Testis (tissue), 3 donors: ENCODE results near the gene PER1. TPM values are rescaled to one million over a fixed set of nuclear protein-coding genes. Genes with fewer than 3 reads are reported as not detected.

Experiments used
- DNase-seq: peaks from one replicate; pipeline ENCODE4 v3.0.0-alpha.2; 2019
- H3K27ac ChIP-seq, 2 donors: fragments of 200-600 bp; sonication (generic); one replicate each; pipeline ENCODE4 v1.5.1; 2019
- H3K27me3 ChIP-seq: fragments of 200-600 bp; sonication (generic); one replicate; pipeline ENCODE4 v1.5.1; 2019
- H3K36me3 ChIP-seq: fragments of 200-600 bp; sonication (generic); one replicate; pipeline ENCODE4 v1.5.1; 2017; ENCODE audit warnings: low read depth; ENCODE audit errors: missing control alignments
- H3K4me1 ChIP-seq: fragments of 200-600 bp; sonication (generic); one replicate; pipeline ENCODE4 v1.5.1; 2019
- H3K4me3 ChIP-seq, 2 donors: fragments of 200-600 bp; sonication (generic); one replicate each; pipeline ENCODE4 v1.5.1; 2017 to 2019
- H3K9me3 ChIP-seq: fragments of 200-600 bp; sonication (generic); one replicate; pipeline ENCODE4 v1.5.1; 2017
- POLR2A ChIP-seq: fragments of 450-650 bp; IDR thresholded peaks from one replicate; pipeline ENCODE4 v1.6.1; 2017; ENCODE audit warnings: antibody characterized with exemption, mild to moderate bottlenecking, moderate library complexity
- WGBS, 2 donors: methylation state at CpG; one replicate each; pipeline ENCODE4 v1.1.5; 2018; 5-methylcytosine and 5-hydroxymethylcytosine counted together
- intact Hi-C: fragments of 100-400 bp; cut with DNase I; formaldehyde crosslinking; loops from one replicate; pipeline ENCODE4 v1.15.1; 2023; ENCODE audit warnings: low total_unique reads
- polyA plus RNA-seq: library from polyadenylated mRNA; stranded (reverse); fragments of 350-450 nt; fragmentation: Illumina TruSeq; extraction: RNeasy Lipid Tissue Mini Kit (QIAGEN cat#74804); gene quantifications from one replicate; pipeline ENCODE4 v1.2.3, GENCODE V29; 2014; ENCODE audit warnings: low read depth, low replicate concordance; ENCODE audit not compliant: insufficient read depth
- total RNA-seq, 2 donors: library from RNA; depleted of rRNA; stranded (reverse); fragments of >200 nt; gene quantifications; one replicate each; pipeline ENCODE4 v1.2.3, GENCODE V29; 2016
- TF ChIP-seq, protein P1 (sequence below), 3 experiments: fragments of 450-650 bp in 2 of 3; fragments of 200-600 bp in 1 of 3; sonication (generic) in 1 of 3; IDR thresholded peaks; one replicate each; pipeline ENCODE4 v1.5.1; 2016 to 2019; ENCODE audit warnings: antibody characterized with exemption in 3 of 3, mild to moderate bottlenecking in 2 of 3, moderate library complexity in 1 of 3

Gene PER1
- total and polyA plus RNA-seq, 3 donors from 2014 or later: 55.1 to 119 (median 96.0) TPM

DNA sequence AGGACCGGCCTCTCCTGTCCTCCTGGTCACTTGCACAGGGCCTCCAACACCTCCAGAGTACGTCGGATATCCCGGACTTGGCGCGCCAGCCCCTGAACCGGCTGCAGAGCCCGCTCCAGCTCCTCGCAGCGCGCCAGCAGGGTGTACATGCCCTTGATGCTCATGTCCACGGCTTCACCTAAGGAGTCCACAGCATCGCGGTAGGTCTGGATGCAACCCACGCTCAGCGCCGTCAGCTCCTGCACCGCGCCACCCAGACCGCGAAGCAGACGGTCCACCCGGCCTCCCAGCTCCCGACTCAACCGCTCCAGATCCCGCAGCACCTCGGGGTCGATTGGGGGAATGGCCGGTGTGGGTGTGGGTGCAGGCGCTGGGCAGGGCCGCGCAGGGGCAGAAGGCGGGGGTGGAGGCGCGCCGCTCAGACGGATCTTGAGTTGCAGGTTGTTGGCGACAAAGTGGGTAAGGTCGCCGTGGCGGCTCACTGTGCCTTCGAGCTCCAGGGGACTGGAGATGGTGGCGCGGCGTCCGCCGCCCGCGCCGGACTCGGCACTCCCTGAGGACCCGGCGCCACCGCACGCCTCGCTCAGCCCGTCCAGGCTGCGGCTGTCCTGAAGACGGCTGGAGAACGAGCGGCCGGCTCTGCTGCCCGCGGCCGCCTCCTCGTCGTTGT is 37.0 kb upstream of the PER1 start:
- Histone ChIP-seq H3K9me3 (no peaks in the 10 kb centered on the region), H3K4me3 (peak overlapping the region; percentile 76 to 79), H3K4me1 (peaks cover 33% of the 10 kb centered on the region), H3K27ac (peak overlapping the region; percentile 96), H3K36me3 (no peaks in the 10 kb centered on the region), H3K27me3 (no peaks in the 10 kb centered on the region)
- TF ChIP-seq, protein P1, sequence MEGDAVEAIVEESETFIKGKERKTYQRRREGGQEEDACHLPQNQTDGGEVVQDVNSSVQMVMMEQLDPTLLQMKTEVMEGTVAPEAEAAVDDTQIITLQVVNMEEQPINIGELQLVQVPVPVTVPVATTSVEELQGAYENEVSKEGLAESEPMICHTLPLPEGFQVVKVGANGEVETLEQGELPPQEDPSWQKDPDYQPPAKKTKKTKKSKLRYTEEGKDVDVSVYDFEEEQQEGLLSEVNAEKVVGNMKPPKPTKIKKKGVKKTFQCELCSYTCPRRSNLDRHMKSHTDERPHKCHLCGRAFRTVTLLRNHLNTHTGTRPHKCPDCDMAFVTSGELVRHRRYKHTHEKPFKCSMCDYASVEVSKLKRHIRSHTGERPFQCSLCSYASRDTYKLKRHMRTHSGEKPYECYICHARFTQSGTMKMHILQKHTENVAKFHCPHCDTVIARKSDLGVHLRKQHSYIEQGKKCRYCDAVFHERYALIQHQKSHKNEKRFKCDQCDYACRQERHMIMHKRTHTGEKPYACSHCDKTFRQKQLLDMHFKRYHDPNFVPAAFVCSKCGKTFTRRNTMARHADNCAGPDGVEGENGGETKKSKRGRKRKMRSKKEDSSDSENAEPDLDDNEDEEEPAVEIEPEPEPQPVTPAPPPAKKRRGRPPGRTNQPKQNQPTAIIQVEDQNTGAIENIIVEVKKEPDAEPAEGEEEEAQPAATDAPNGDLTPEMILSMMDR (IDR thresholded peaks at IDR 0.05): no peak
- no peak for TF ChIP-seq POLR2A
- intact Hi-C loops: loop anchor here (5.0 to 10.0 kb wide), 2 partner anchors 33 to 64 kb away; partner anchors contain the start of gene HES7
- WGBS, 2 donors: 3% methylated on average over 62 of the region's 67 CpGs; no CpG with 5 or more reads in 1 of the 2 donors
- no peak for DNase-seq

DNA sequence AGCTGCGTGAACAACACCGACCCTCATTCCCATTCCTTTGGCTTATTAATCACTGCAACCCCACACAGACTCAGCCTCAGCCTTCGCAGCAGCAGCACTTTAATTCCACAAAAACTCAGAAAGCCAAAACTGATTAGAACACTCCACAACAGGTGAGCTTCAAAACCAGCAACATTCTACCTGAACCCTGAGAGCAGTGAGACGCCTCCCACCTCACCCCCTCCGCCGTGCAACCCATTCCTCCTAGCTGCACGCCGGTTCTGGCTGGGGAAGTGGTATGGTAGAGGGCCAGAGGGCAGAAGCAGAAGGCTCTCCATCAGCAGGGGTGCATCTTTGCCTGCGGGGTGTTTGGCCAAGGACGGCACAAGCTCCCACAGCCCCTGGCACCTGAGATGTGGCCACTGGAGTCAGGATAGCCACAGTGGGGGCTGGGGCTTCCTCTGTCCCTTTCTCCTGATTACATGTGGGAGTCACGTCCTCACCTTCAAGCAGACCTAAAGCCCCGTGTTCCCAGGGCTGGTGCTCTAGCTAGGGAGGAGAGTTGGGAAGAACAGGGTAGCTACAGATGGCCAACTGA is 36.1 kb upstream of the PER1 start:
- peak overlapping the region; percentile 96 for H3K27ac ChIP-seq
- intact Hi-C loops: loop anchor here (5.0 to 10.0 kb wide), 2 partner anchors 34 to 64 kb away; partner anchors contain the start of gene HES7
- TF ChIP-seq, protein P1 (IDR thresholded peaks at IDR 0.05): no peak
- TF ChIP-seq POLR2A: no peak
- WGBS, 2 donors: 32 to 33% methylated on average over 11 to 12 of the region's 12 CpGs
- H3K4me3 ChIP-seq: peak overlapping the region in 1 of 2 donors; percentile 76
- no peaks in the 10 kb centered on the region for H3K36me3 ChIP-seq
- no peak for DNase-seq
- no peaks in the 10 kb centered on the region for H3K9me3 ChIP-seq
- H3K4me1 ChIP-seq: peaks cover 33% of the 10 kb centered on the region
- H3K27me3 ChIP-seq: no peaks in the 10 kb centered on the region

DNA sequence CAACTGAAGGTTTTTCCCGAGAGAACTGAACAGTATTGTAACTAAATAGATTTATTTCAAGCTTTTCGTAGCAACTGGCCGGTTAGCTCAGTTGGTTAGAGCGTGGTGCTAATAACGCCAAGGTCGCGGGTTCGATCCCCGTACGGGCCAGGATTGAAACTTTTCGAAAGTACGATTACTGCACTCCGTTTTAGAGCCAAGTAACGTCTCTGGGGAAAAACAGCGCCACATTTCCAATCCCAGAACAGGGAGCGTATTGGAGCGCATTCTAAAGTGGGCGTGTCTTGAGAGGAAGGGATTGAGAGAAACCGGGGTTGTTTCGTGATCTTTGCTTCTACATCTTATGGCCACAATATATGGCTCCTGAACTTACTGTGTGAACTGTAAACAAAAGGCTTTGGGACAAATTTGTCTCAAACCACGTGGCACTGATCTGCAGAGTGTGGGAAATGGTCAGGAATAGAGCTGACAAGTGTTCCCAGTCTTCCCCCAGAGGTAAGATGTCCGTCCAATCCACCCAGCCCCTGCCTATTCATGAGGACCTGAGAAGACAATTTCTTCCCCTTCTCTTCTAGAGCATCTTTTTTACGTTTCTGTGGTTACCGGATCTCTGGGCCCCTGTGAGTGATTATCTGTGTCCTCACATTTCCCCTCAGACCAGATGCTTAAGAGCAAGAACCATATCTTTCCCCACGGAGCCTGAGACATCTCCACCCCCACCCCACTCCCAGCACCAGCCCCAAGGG is 35.5 kb upstream of the PER1 start:
- WGBS, 2 donors: 0 to 1% methylated on average over 25 of the region's 25 CpGs
- Histone ChIP-seq H3K9me3 (no peaks in the 10 kb centered on the region), H3K4me1 (peaks cover 33% of the 10 kb centered on the region), H3K4me3 (peak overlapping the region; percentile 74 to 76), H3K27me3 (no peaks in the 10 kb centered on the region), H3K36me3 (no peaks in the 10 kb centered on the region), H3K27ac (peak overlapping the region; percentile 96)
- intact Hi-C loops: loop anchor here (5.0 to 10.0 kb wide), 2 partner anchors 35 to 63 kb away; partner anchors contain the start of gene HES7
- DNase-seq: peak; percentile 92
- TF ChIP-seq POLR2A: no peak
- TF ChIP-seq, protein P1 (IDR thresholded peaks at IDR 0.05): no peak

DNA sequence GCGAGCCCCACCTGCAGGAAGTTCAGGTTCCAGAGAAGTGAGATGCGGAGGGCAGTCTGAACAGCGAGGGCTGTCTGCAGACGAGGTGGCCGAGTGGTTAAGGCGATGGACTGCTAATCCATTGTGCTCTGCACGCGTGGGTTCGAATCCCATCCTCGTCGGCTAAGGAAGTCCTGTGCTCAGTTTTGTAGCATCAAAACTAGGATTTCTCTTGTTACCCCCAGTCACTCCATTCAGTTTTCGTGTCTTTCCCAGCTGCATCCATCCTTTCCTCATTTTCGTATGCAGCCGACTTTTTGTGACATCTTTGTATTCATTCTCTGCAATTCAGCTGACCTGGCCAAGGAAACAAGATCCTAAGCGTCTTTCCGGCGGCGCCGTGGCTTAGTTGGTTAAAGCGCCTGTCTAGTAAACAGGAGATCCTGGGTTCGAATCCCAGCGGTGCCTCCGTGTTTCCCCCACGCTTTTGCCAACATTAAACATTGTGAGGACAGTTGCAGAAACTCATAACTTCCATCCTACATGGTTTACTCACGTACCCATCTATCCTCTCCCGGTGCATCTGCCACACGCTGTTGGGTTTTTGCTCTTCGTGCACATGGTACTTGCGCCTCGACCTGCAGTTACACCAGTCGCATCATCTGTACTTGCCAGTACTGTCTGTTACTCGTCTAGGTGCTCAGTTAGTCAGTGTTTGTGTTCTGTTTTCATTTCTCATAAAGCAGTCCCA is 34.7 kb upstream of the PER1 start:
- TF ChIP-seq, protein P1 (IDR thresholded peaks at IDR 0.05): peak in 1 of 3 experiments; percentile 22
- TF ChIP-seq POLR2A: no peak
- Histone ChIP-seq H3K4me3 (peak overlapping the region; percentile 74 to 76), H3K4me1 (peaks cover 26% of the 10 kb centered on the region), H3K36me3 (no peaks in the 10 kb centered on the region), H3K9me3 (no peaks in the 10 kb centered on the region), H3K27me3 (no peaks in the 10 kb centered on the region), H3K27ac (peak overlapping the region; percentile 96)
- WGBS, 2 donors: 0% methylated on average over 27 to 32 of the region's 32 CpGs
- peak; percentile 97 for DNase-seq
- intact Hi-C loops: loop anchor here (5.0 to 10.0 kb wide), 2 partner anchors 35 to 62 kb away; partner anchors contain the start of gene HES7
